ENCODE results near the gene PLA2G12B. TPM values are rescaled to one million over a fixed set of nuclear protein-coding genes. Genes with fewer than 3 reads are reported as not detected.

Gene PLA2G12B
- total and polyA plus RNA-seq, 2 experiments from 2014 or later = not detected

DNA sequence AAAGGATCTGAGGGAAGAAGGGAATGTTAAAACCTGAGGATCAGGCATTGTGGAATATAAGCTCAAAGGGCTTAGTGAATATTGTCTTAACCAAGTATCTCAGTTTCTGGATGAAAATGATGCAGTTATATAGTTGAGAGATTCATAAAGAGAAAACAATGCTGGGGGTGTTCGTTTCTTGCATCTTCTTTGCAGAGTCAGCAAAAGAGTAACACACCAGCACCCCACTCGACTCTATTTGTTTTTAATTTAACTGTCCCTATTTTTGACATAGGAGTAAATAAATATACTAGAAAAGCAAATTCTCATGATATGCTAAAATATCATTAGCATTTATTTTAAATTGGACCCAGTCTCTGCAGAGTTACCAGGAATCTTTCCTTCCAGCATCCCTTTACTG, 68.7 kb downstream of the PLA2G12B start:
- no peaks in the 10 kb centered on the region for H3K27me3 ChIP-seq (ENCODE audit: insufficient read depth)
- peaks cover 27% of the 10 kb centered on the region for H3K4me1 ChIP-seq (ENCODE audit: insufficient read depth)
- H3K27ac Mint-ChIP-seq = peak overlapping the region; percentile 92
- peaks cover 9% of the 10 kb centered on the region for H3K9me2 ChIP-seq (ENCODE audit: insufficient read depth)
- peak overlapping the region; percentile 13 for H3K4me2 ChIP-seq
- peaks cover 7% of the 10 kb centered on the region; the same call in 1 of the 2 replicates for H3K36me3 ChIP-seq (ENCODE audit: insufficient read depth)
- H3K79me2 ChIP-seq (replicated peaks; ENCODE audit: insufficient read depth) = no peaks in the 10 kb centered on the region
- no peak for DNase-seq (ENCODE audit: low spot score)
- H2AFZ ChIP-seq = no peak overlapping the region
- peaks cover 68% of the 10 kb centered on the region for H3K36me3 Mint-ChIP-seq (ENCODE audit: low read depth)
- H3K4me3 Mint-ChIP-seq = no peak overlapping the region
- H3K9me3 Mint-ChIP-seq = peaks cover 22% of the 10 kb centered on the region
- no peaks in the 10 kb centered on the region for H3F3A ChIP-seq (replicated peaks; ENCODE audit: low read depth)
- no peaks in the 10 kb centered on the region for H4K20me1 ChIP-seq (replicated peaks; ENCODE audit: insufficient read depth)
- peak overlapping the region; percentile 91 for H3K27ac ChIP-seq (ENCODE audit: low read depth)
- H3K27me3 Mint-ChIP-seq (ENCODE audit: insufficient read depth, low read depth, poor library complexity) = peaks cover 3% of the 10 kb centered on the region
- H3K4me3 ChIP-seq = no peak overlapping the region
- no peak for ATAC-seq
- TF ChIP-seq POLR2AphosphoS5 (IDR thresholded peaks at IDR 0.05; ENCODE audit: low read depth) = no peak
- TF ChIP-seq, protein P1, sequence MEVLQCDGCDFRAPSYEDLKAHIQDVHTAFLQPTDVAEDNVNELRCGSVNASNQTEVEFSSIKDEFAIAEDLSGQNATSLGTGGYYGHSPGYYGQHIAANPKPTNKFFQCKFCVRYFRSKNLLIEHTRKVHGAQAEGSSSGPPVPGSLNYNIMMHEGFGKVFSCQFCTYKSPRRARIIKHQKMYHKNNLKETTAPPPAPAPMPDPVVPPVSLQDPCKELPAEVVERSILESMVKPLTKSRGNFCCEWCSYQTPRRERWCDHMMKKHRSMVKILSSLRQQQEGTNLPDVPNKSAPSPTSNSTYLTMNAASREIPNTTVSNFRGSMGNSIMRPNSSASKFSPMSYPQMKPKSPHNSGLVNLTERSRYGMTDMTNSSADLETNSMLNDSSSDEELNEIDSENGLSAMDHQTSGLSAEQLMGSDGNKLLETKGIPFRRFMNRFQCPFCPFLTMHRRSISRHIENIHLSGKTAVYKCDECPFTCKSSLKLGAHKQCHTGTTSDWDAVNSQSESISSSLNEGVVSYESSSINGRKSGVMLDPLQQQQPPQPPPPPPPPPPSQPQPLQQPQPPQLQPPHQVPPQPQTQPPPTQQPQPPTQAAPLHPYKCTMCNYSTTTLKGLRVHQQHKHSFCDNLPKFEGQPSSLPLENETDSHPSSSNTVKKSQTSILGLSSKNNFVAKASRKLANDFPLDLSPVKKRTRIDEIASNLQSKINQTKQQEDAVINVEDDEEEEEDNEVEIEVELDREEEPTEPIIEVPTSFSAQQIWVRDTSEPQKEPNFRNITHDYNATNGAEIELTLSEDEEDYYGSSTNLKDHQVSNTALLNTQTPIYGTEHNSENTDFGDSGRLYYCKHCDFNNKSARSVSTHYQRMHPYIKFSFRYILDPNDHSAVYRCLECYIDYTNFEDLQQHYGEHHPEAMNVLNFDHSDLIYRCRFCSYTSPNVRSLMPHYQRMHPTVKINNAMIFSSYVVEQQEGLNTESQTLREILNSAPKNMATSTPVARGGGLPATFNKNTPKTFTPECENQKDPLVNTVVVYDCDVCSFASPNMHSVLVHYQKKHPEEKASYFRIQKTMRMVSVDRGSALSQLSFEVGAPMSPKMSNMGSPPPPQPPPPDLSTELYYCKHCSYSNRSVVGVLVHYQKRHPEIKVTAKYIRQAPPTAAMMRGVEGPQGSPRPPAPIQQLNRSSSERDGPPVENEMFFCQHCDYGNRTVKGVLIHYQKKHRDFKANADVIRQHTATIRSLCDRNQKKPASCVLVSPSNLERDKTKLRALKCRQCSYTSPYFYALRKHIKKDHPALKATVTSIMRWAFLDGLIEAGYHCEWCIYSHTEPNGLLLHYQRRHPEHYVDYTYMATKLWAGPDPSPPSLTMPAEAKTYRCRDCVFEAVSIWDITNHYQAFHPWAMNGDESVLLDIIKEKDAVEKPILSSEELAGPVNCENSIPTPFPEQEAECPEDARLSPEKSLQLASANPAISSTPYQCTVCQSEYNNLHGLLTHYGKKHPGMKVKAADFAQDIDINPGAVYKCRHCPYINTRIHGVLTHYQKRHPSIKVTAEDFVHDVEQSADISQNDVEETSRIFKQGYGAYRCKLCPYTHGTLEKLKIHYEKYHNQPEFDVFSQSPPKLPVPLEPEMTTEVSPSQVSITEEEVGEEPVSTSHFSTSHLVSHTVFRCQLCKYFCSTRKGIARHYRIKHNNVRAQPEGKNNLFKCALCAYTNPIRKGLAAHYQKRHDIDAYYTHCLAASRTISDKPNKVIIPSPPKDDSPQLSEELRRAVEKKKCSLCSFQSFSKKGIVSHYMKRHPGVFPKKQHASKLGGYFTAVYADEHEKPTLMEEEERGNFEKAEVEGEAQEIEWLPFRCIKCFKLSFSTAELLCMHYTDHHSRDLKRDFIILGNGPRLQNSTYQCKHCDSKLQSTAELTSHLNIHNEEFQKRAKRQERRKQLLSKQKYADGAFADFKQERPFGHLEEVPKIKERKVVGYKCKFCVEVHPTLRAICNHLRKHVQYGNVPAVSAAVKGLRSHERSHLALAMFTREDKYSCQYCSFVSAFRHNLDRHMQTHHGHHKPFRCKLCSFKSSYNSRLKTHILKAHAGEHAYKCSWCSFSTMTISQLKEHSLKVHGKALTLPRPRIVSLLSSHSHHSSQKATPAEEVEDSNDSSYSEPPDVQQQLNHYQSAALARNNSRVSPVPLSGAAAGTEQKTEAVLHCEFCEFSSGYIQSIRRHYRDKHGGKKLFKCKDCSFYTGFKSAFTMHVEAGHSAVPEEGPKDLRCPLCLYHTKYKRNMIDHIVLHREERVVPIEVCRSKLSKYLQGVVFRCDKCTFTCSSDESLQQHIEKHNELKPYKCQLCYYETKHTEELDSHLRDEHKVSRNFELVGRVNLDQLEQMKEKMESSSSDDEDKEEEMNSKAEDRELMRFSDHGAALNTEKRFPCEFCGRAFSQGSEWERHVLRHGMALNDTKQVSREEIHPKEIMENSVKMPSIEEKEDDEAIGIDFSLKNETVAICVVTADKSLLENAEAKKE (CRISPR knock-in tag; IDR thresholded peaks at IDR 0.05) = no peak
- peaks cover 50% of the 10 kb centered on the region for H3K4me1 Mint-ChIP-seq

Other genes starting within 250 kb of the PLA2G12B start
- not detected in 2 replicates for gene OIT3, start 61.1 kb downstream of the PLA2G12B start, total RNA-seq (2014; rRNA removed; shearing (Covaris generic))
- not detected in 2 replicates for gene OIT3, start 61.1 kb downstream of the PLA2G12B start, polyA plus RNA-seq (2016; fragmentation: Nextera tagmentation; extraction: Ambion mirVana)
- 22.1 and 27.1 TPM in 2 replicates for gene P4HA1, start 142.1 kb upstream of the PLA2G12B start, total RNA-seq (2014; rRNA removed; shearing (Covaris generic))
- 22.2 and 26.4 TPM in 2 replicates for gene P4HA1, start 142.1 kb upstream of the PLA2G12B start, polyA plus RNA-seq (2016; fragmentation: Nextera tagmentation; extraction: Ambion mirVana)
- gene NUDT13, start 155.6 kb upstream of the PLA2G12B start, total RNA-seq (2014; rRNA removed; shearing (Covaris generic)) = 1.4 and 4.3 TPM in 2 replicates
- 2.2 and 3.6 TPM in 2 replicates for gene NUDT13, start 155.6 kb upstream of the PLA2G12B start, polyA plus RNA-seq (2016; fragmentation: Nextera tagmentation; extraction: Ambion mirVana)
- gene ECD, start 213.2 kb upstream of the PLA2G12B start, total RNA-seq (2014; rRNA removed; shearing (Covaris generic)) = 51.5 and 56.6 TPM in 2 replicates
- 25.6 and 37.8 TPM in 2 replicates for gene ECD, start 213.2 kb upstream of the PLA2G12B start, polyA plus RNA-seq (2016; fragmentation: Nextera tagmentation; extraction: Ambion mirVana)
- gene FAM149B1, start 213.3 kb upstream of the PLA2G12B start, total RNA-seq (2014; rRNA removed; shearing (Covaris generic)) = 11.2 and 13.6 TPM in 2 replicates
- 14.7 and 19.3 TPM in 2 replicates for gene FAM149B1, start 213.3 kb upstream of the PLA2G12B start, polyA plus RNA-seq (2016; fragmentation: Nextera tagmentation; extraction: Ambion mirVana)